Liver (tissue), 9 donors: ENCODE measurements around the gene ARHGAP6. TPM values are rescaled to one million over a fixed set of nuclear protein-coding genes. Genes with fewer than 3 reads are reported as not detected.

Experiments used
- DNase-seq: peaks from one replicate; pipeline ENCODE4 v3.0.0-alpha.2; 2017; ENCODE audit warnings: low spot score
- H3K27ac ChIP-seq, 2 donors: one replicate each; pipeline ENCODE4 v1.7.0; 2013; ENCODE audit warnings: inconsistent platforms in 2 of 2, low read length in 2 of 2, control low read depth in 1 of 2, low read depth in 1 of 2, mild to moderate bottlenecking in 1 of 2
- H3K27me3 ChIP-seq, 4 donors: one replicate each; pipeline versions ENCODE4 v1.6.1 to v1.7.0; 2013; ENCODE audit warnings: low read length in 3 of 4, inconsistent platforms in 1 of 4, mild to moderate bottlenecking in 1 of 4, moderate library complexity in 1 of 4; ENCODE audit not compliant: control insufficient read depth in 4 of 4, insufficient read depth in 4 of 4
- H3K36me3 ChIP-seq, 4 donors: one replicate each; pipeline versions ENCODE4 v1.6.1 to v1.7.0; 2013; ENCODE audit warnings: low read length in 3 of 4, mild to moderate bottlenecking in 3 of 4, low read depth in 1 of 4, moderate library complexity in 1 of 4; ENCODE audit not compliant: control insufficient read depth in 4 of 4, insufficient read depth in 3 of 4
- H3K4me1 ChIP-seq, 4 donors: one replicate each; pipeline versions ENCODE4 v1.6.1 to v1.7.0; 2013; ENCODE audit warnings: low read length in 3 of 4, mild to moderate bottlenecking in 3 of 4, moderate library complexity in 1 of 4; ENCODE audit not compliant: control insufficient read depth in 4 of 4, insufficient read depth in 4 of 4
- H3K4me3 ChIP-seq, 3 donors: one replicate each; pipeline versions ENCODE4 v1.6.1 to v1.7.0; 2013; ENCODE audit warnings: low read length in 3 of 3, control low read depth in 1 of 3, low read depth in 1 of 3, mild to moderate bottlenecking in 1 of 3
- H3K9ac ChIP-seq, 2 donors: one replicate each; pipeline ENCODE4 v1.7.0; 2013; ENCODE audit warnings: low read length in 2 of 2, mild to moderate bottlenecking in 2 of 2, moderate library complexity in 2 of 2, control low read depth in 1 of 2, low read depth in 1 of 2
- H3K9me3 ChIP-seq, 4 donors: one replicate each; pipeline versions ENCODE4 v1.6.1 to v1.7.0; 2013; ENCODE audit warnings: low read length in 3 of 4; ENCODE audit not compliant: control insufficient read depth in 4 of 4
- ATF3 ChIP-seq: IDR thresholded peaks from 2 replicates; pipeline ENCODE4 v1.6.1; 2016; ENCODE audit warnings: antibody characterized with exemption
- EGR1 ChIP-seq, 2 donors: IDR thresholded peaks; 2 replicates each; pipeline ENCODE4 v1.6.1; 2016 to 2018; ENCODE audit warnings: antibody characterized with exemption in 2 of 2, low read depth in 2 of 2
- FOXA1 ChIP-seq: IDR thresholded peaks from 2 replicates; pipeline ENCODE4 v1.6.1; 2016; ENCODE audit warnings: antibody characterized with exemption
- FOXA2 ChIP-seq: IDR thresholded peaks from 2 replicates; pipeline ENCODE4 v1.6.1; 2016; ENCODE audit warnings: antibody characterized with exemption
- GABPA ChIP-seq, 2 donors: IDR thresholded peaks in 1 of 2; conservative IDR thresholded peaks in 1 of 2; 2 replicates each; pipeline ENCODE4 v1.6.1; 2016; ENCODE audit warnings: antibody characterized with exemption in 2 of 2, mild to moderate bottlenecking in 1 of 2, moderate library complexity in 1 of 2
- HNF4A ChIP-seq, 2 donors: conservative IDR thresholded peaks; 2 replicates each; pipeline ENCODE4 v1.6.1; 2016; ENCODE audit warnings: antibody characterized with exemption in 2 of 2, mild to moderate bottlenecking in 2 of 2
- HNF4G ChIP-seq: IDR thresholded peaks from 2 replicates; pipeline ENCODE4 v1.6.1; 2016; ENCODE audit warnings: antibody characterized with exemption
- JUND ChIP-seq, 2 donors: IDR thresholded peaks; 2 replicates each; pipeline ENCODE4 v1.6.1; 2016; ENCODE audit warnings: antibody characterized with exemption in 2 of 2
- NR2F2 ChIP-seq: IDR thresholded peaks from 2 replicates; pipeline ENCODE4 v1.6.1; 2016; ENCODE audit warnings: antibody characterized with exemption
- RAD21 ChIP-seq, 2 donors: IDR thresholded peaks; 2 replicates each; pipeline ENCODE4 v1.6.1; 2016; ENCODE audit warnings: antibody characterized with exemption in 2 of 2, mild to moderate bottlenecking in 2 of 2
- REST ChIP-seq: IDR thresholded peaks from 2 replicates; pipeline ENCODE4 v1.6.1; 2016; ENCODE audit warnings: antibody characterized with exemption, mild to moderate bottlenecking
- RXRA ChIP-seq, 2 donors: IDR thresholded peaks; 2 replicates each; pipeline ENCODE4 v1.6.1; 2017 to 2018; ENCODE audit warnings: antibody characterized with exemption in 2 of 2, mild to moderate bottlenecking in 1 of 2
- SP1 ChIP-seq: IDR thresholded peaks from 2 replicates; pipeline ENCODE4 v1.6.1; 2018; ENCODE audit warnings: antibody characterized with exemption, mild to moderate bottlenecking
- TAF1 ChIP-seq: conservative IDR thresholded peaks from 2 replicates; pipeline ENCODE4 v1.6.1; 2016; ENCODE audit warnings: antibody characterized with exemption, mild to moderate bottlenecking
- YY1 ChIP-seq: IDR thresholded peaks from 2 replicates; pipeline ENCODE4 v1.6.1; 2016; ENCODE audit warnings: antibody characterized with exemption, mild to moderate bottlenecking
- ZBTB33 ChIP-seq: IDR thresholded peaks from 2 replicates; pipeline ENCODE4 v1.6.1; 2016; ENCODE audit warnings: antibody characterized with exemption
- WGBS: extraction: QIAGEN DNeasy Blood & Tissue Kit; methylation state at CpG from one replicate; pipeline ENCODE4 v1.1.7; 2013; 5-methylcytosine and 5-hydroxymethylcytosine counted together
- polyA plus RNA-seq, 2 donors: library from polyadenylated mRNA; stranded (reverse) in 1 of 2; unstranded in 1 of 2; fragments of 200-250 nt in 1 of 2; fragments of >200 nt in 1 of 2; fragmentation: Nextera tagmentation in 1 of 2; extraction: Ambion mirVana in 1 of 2; gene quantifications; one replicate each; pipeline versions ENCODE4 v1.2.1 to v1.2.3, GENCODE V29; 2013 to 2015
- total RNA-seq, 2 donors: library from RNA; depleted of rRNA; stranded (reverse); fragments of >200 nt; gene quantifications; one replicate each; pipeline ENCODE4 v1.2.3, GENCODE V29; 2014
- TF ChIP-seq, protein P1 (sequence below): fragments of 150-350 bp; IDR thresholded peaks from 2 replicates; pipeline ENCODE4 v1.5.1; 2017; ENCODE audit warnings: improper control_type of control experiment, low read depth, low read length; ENCODE audit not compliant: missing input control
- TF ChIP-seq, protein P2 (sequence below): IDR thresholded peaks from 2 replicates; pipeline ENCODE4 v1.6.1; 2016; ENCODE audit warnings: antibody characterized with exemption
- donor health status: healthy.
- donor health status: healthy.
- donor health status: healthy.
- donor health status: healthy.
- donor health status: healthy.

Gene ARHGAP6
- total and polyA plus RNA-seq, 4 donors, result 0.10 to 2.2 (median 0.65) TPM

GRCh38 chrX:11663875-11664210 is 1.9 kb downstream of the ARHGAP6 start:
- Histone ChIP-seq H3K27ac (no peak overlapping the region), H3K4me1 (peaks cover 4 to 20% (median 8%) of the 10 kb centered on the region in 4 donors), H3K27me3 (peaks cover 0 to 12% (median 0%) of the 10 kb centered on the region in 4 donors), H3K9me3 (no peaks in the 10 kb centered on the region), H3K4me3 (peak overlapping the region in 1 of 3 donors; percentile 36), H3K9ac (no peak overlapping the region), H3K36me3 (no peaks in the 10 kb centered on the region)
- DNase-seq, result no peak
- TF ChIP-seq RAD21 (IDR thresholded peaks at IDR 0.05), result no peak
- no peak for TF ChIP-seq TAF1
- TF ChIP-seq RXRA (IDR thresholded peaks at IDR 0.05), result no peak
- no peak for TF ChIP-seq GABPA (IDR thresholded peaks at IDR 0.05 in 1 of 2, conservative IDR thresholded peaks at IDR 0.05 in 1 of 2)
- no peak for TF ChIP-seq HNF4G
- TF ChIP-seq NR2F2, result no peak
- TF ChIP-seq JUND (IDR thresholded peaks at IDR 0.05), result no peak
- TF ChIP-seq, protein P1, sequence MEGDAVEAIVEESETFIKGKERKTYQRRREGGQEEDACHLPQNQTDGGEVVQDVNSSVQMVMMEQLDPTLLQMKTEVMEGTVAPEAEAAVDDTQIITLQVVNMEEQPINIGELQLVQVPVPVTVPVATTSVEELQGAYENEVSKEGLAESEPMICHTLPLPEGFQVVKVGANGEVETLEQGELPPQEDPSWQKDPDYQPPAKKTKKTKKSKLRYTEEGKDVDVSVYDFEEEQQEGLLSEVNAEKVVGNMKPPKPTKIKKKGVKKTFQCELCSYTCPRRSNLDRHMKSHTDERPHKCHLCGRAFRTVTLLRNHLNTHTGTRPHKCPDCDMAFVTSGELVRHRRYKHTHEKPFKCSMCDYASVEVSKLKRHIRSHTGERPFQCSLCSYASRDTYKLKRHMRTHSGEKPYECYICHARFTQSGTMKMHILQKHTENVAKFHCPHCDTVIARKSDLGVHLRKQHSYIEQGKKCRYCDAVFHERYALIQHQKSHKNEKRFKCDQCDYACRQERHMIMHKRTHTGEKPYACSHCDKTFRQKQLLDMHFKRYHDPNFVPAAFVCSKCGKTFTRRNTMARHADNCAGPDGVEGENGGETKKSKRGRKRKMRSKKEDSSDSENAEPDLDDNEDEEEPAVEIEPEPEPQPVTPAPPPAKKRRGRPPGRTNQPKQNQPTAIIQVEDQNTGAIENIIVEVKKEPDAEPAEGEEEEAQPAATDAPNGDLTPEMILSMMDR, result no peak
- no peak for TF ChIP-seq FOXA1
- TF ChIP-seq YY1, result no peak
- TF ChIP-seq ATF3, result no peak
- TF ChIP-seq REST, result no peak
- no peak for TF ChIP-seq FOXA2
- TF ChIP-seq EGR1 (IDR thresholded peaks at IDR 0.05; ENCODE audit: low read depth in 2 of 2), result no peak
- TF ChIP-seq, protein P2, sequence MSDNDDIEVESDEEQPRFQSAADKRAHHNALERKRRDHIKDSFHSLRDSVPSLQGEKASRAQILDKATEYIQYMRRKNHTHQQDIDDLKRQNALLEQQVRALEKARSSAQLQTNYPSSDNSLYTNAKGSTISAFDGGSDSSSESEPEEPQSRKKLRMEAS, result no peak
- 27% methylated on average over 6 of the region's 6 CpGs for WGBS

- Histone ChIP-seq H3K27me3 (peaks cover 0 to 2% (median 0%) of the 10 kb centered on the region in 4 donors), H3K36me3 (no peaks in the 10 kb centered on the region), H3K4me3 (no peak overlapping the region), H3K27ac (no peak overlapping the region), H3K9ac (no peak overlapping the region), H3K9me3 (no peaks in the 10 kb centered on the region), H3K4me1 (no peaks in the 10 kb centered on the region)
- DNase-seq, result no peak
- no peak for TF ChIP-seq SP1
- no peak for TF ChIP-seq FOXA1
- no peak for TF ChIP-seq FOXA2
- TF ChIP-seq, protein P2, result no peak
- no peak for TF ChIP-seq NR2F2
- TF ChIP-seq TAF1, result no peak
- no peak for TF ChIP-seq RXRA (IDR thresholded peaks at IDR 0.05)
- TF ChIP-seq HNF4G, result no peak
- TF ChIP-seq ATF3, result no peak
- no peak for TF ChIP-seq YY1
- TF ChIP-seq RAD21 (IDR thresholded peaks at IDR 0.05), result no peak
- no peak for TF ChIP-seq ZBTB33
- no peak for TF ChIP-seq GABPA (IDR thresholded peaks at IDR 0.05 in 1 of 2, conservative IDR thresholded peaks at IDR 0.05 in 1 of 2)
- no peak for TF ChIP-seq JUND (IDR thresholded peaks at IDR 0.05)
- no peak for TF ChIP-seq EGR1 (IDR thresholded peaks at IDR 0.05; ENCODE audit: low read depth in 2 of 2)
- no peak for TF ChIP-seq HNF4A (conservative IDR thresholded peaks at IDR 0.05)
- TF ChIP-seq, protein P1, result no peak
- whole genome bisulfite sequencing, result 76% methylated on average over 7 of the region's 7 CpGs
Measured at GRCh38 chrX:11655282-11656015, 10.3 kb downstream of the ARHGAP6 start.
